ENCODE measurements around the gene VWA5B2. TPM values are rescaled to one million over a fixed set of nuclear protein-coding genes. Genes with fewer than 3 reads are reported as not detected.

Gene VWA5B2
- total RNA-seq, 1 experiment from 2014 or later = 2.7 TPM

DNA sequence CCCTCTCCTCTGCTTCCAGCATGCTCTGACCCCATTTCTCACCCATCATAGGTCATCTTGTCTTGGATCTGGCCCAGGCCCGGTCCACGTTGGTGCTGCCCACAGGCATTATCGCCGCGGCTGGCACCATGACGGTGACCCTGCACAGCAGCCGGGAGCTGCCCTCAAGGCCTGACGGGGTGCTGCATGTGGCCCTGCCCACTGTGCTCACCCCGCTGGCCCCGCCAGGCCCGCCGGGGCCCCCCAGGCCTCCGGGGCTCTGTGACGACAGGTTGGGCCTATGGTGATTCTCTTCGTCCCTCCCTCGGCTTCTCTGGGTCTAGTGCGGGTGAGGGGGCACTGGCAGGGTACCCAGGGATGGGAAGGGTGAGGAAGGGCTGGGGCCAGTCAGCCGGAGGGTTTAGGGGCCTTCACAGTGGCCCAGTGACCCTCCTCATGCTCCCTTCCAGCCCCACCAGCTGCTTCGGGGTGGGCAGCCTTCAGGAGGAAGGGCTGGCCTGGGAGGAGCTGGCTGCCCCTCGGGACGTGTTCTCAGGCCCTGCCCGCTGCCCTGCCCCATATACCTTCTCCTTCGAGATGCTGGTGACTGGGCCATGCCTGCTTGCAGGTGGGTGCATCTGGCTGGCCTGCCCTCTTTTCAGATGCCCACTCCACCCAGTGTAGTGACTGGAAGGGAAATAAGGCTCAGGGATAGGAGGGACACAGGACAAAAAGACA is 3.9 kb downstream of the VWA5B2 start:
- no peak overlapping the region for H3T11ph ChIP-seq (ENCODE audit: low read length)
- TF ChIP-seq, protein P1, sequence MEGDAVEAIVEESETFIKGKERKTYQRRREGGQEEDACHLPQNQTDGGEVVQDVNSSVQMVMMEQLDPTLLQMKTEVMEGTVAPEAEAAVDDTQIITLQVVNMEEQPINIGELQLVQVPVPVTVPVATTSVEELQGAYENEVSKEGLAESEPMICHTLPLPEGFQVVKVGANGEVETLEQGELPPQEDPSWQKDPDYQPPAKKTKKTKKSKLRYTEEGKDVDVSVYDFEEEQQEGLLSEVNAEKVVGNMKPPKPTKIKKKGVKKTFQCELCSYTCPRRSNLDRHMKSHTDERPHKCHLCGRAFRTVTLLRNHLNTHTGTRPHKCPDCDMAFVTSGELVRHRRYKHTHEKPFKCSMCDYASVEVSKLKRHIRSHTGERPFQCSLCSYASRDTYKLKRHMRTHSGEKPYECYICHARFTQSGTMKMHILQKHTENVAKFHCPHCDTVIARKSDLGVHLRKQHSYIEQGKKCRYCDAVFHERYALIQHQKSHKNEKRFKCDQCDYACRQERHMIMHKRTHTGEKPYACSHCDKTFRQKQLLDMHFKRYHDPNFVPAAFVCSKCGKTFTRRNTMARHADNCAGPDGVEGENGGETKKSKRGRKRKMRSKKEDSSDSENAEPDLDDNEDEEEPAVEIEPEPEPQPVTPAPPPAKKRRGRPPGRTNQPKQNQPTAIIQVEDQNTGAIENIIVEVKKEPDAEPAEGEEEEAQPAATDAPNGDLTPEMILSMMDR (conservative IDR thresholded peaks at IDR 0.05) = no peak
- no peak overlapping the region for H4K91ac ChIP-seq (ENCODE audit: insufficient read length, low read depth, low read length)
- no CpG with 5 or more reads among the region's 23 CpGs for WGBS (ENCODE audit: extremely low coverage, insufficient read length, low lambda C conversion rate)
- H3K23me2 ChIP-seq (ENCODE audit: insufficient read length, low read depth, low read length, poor library complexity, severe bottlenecking) = peaks cover 15% of the 10 kb centered on the region
- no peak overlapping the region for H2AFZ ChIP-seq (ENCODE audit: low read length)
- no peak overlapping the region for H4K5ac ChIP-seq (ENCODE audit: insufficient read length, low read depth, low read length)
- no peak overlapping the region for H3K9ac ChIP-seq (ENCODE audit: extremely low read depth, insufficient read length, low read length)
- H2BK20ac ChIP-seq (ENCODE audit: low read depth, low read length, poor library complexity, severe bottlenecking) = no peak overlapping the region
- no peaks in the 10 kb centered on the region for H3K79me2 ChIP-seq (ENCODE audit: insufficient read depth, low read length)
- no peak overlapping the region for H2BK12ac ChIP-seq (ENCODE audit: insufficient read length, low read depth, low read length)
- H2BK15ac ChIP-seq (ENCODE audit: low read depth, low read length) = no peak overlapping the region
- no peaks in the 10 kb centered on the region for H3K9me3 ChIP-seq (ENCODE audit: control insufficient read depth, low read depth, low read length)
- H3K14ac ChIP-seq (ENCODE audit: insufficient read depth, low read length) = no peak overlapping the region
- H3K23ac ChIP-seq (ENCODE audit: insufficient read length, low read depth, low read length) = no peak overlapping the region
- H3K18ac ChIP-seq (ENCODE audit: insufficient read length, low read depth, low read length) = no peak overlapping the region
- H3K4me3 Mint-ChIP-seq = no peak overlapping the region
- no peak overlapping the region for H2AK5ac ChIP-seq (ENCODE audit: insufficient read length, low read length)
- H3K4ac ChIP-seq (ENCODE audit: low read depth, low read length) = no peak overlapping the region
- H3K79me1 ChIP-seq (ENCODE audit: insufficient read depth, low read depth, low read length, poor library complexity, severe bottlenecking) = no peaks in the 10 kb centered on the region
- H3K27me3 ChIP-seq (ENCODE audit: insufficient read depth, low read length) = peaks cover 32% of the 10 kb centered on the region
- H3K27ac Mint-ChIP-seq = no peak overlapping the region
- no peak overlapping the region for H3K4me2 ChIP-seq (ENCODE audit: insufficient read depth, insufficient read length, low read length)
- peaks cover 50% of the 10 kb centered on the region for H3K27me3 Mint-ChIP-seq (ENCODE audit: low read depth)
- no peak overlapping the region for H4K8ac ChIP-seq (replicated peaks; ENCODE audit: insufficient read length, low read depth, low read length)
- no peak for DNase-seq
- no peaks in the 10 kb centered on the region for H3K9me3 Mint-ChIP-seq
- no peak overlapping the region for H2BK120ac ChIP-seq (ENCODE audit: low read depth, low read length, poor library complexity, severe bottlenecking)
- H3K56ac ChIP-seq (ENCODE audit: insufficient read length, low read depth, low read length) = no peak overlapping the region
- no peaks in the 10 kb centered on the region for H3K4me1 ChIP-seq (ENCODE audit: insufficient read depth, low read length)
- H2BK5ac ChIP-seq (ENCODE audit: insufficient read length, low read length) = no peak overlapping the region
- H3K4me1 Mint-ChIP-seq = peaks cover 2 to 10% of the 10 kb centered on the region in 2 experiments
- H4K20me1 ChIP-seq (ENCODE audit: control insufficient read depth, insufficient read depth, insufficient read length) = no peaks in the 10 kb centered on the region
- no peak overlapping the region for H3K27ac ChIP-seq (ENCODE audit: insufficient read length, low read depth, low read length)
- no peaks in the 10 kb centered on the region; a peak in 1 of 7 replicates for H3K36me3 Mint-ChIP-seq (ENCODE audit: insufficient read depth in 1 of 3, low read depth in 3 of 3)
